Testis (tissue), 3 donors: ENCODE results near the gene NEUROG1. TPM values are rescaled to one million over a fixed set of nuclear protein-coding genes. Genes with fewer than 3 reads are reported as not detected.

Experiments used
- DNase-seq: peaks from one replicate; pipeline ENCODE4 v3.0.0-alpha.2; 2019
- H3K27ac ChIP-seq, 2 donors: fragments of 200-600 bp; sonication (generic); one replicate each; pipeline ENCODE4 v1.5.1; 2019
- H3K27me3 ChIP-seq: fragments of 200-600 bp; sonication (generic); one replicate; pipeline ENCODE4 v1.5.1; 2019
- H3K36me3 ChIP-seq: fragments of 200-600 bp; sonication (generic); one replicate; pipeline ENCODE4 v1.5.1; 2017; ENCODE audit warnings: low read depth; ENCODE audit errors: missing control alignments
- H3K4me1 ChIP-seq: fragments of 200-600 bp; sonication (generic); one replicate; pipeline ENCODE4 v1.5.1; 2019
- H3K4me3 ChIP-seq, 2 donors: fragments of 200-600 bp; sonication (generic); one replicate each; pipeline ENCODE4 v1.5.1; 2017 to 2019
- H3K9me3 ChIP-seq: fragments of 200-600 bp; sonication (generic); one replicate; pipeline ENCODE4 v1.5.1; 2017
- CTCF ChIP-seq, 3 experiments: fragments of 450-650 bp in 2 of 3; fragments of 200-600 bp in 1 of 3; sonication (generic) in 1 of 3; IDR thresholded peaks; one replicate each; pipeline ENCODE4 v1.5.1; 2016 to 2019; ENCODE audit warnings: antibody characterized with exemption in 3 of 3, mild to moderate bottlenecking in 2 of 3, moderate library complexity in 1 of 3
- POLR2A ChIP-seq: fragments of 450-650 bp; IDR thresholded peaks from one replicate; pipeline ENCODE4 v1.6.1; 2017; ENCODE audit warnings: antibody characterized with exemption, mild to moderate bottlenecking, moderate library complexity
- WGBS, 2 donors: methylation state at CpG; one replicate each; pipeline ENCODE4 v1.1.5; 2018; 5-methylcytosine and 5-hydroxymethylcytosine counted together
- intact Hi-C: fragments of 100-400 bp; cut with DNase I; formaldehyde crosslinking; loops from one replicate; pipeline ENCODE4 v1.15.1; 2023; ENCODE audit warnings: low total_unique reads
- polyA plus RNA-seq: library from polyadenylated mRNA; stranded (reverse); fragments of 350-450 nt; fragmentation: Illumina TruSeq; extraction: RNeasy Lipid Tissue Mini Kit (QIAGEN cat#74804); gene quantifications from one replicate; pipeline ENCODE4 v1.2.3, GENCODE V29; 2014; ENCODE audit warnings: low read depth, low replicate concordance; ENCODE audit not compliant: insufficient read depth
- total RNA-seq, 2 donors: library from RNA; depleted of rRNA; stranded (reverse); fragments of >200 nt; gene quantifications; one replicate each; pipeline ENCODE4 v1.2.3, GENCODE V29; 2016

Gene NEUROG1
- total and polyA plus RNA-seq, 3 donors from 2014 or later = not detected

GRCh38 chr5:135551593-135552447, 16.1 kb upstream of the NEUROG1 start:
- intact Hi-C loops = loop anchor here (5.0 kb wide), 1 partner anchor 85 kb away; no protein-coding TSS in a partner anchor
- WGBS, 2 donors = 41 to 45% methylated on average over 15 of the region's 15 CpGs
- DNase-seq = peak; percentile 88
- no peaks in the 10 kb centered on the region for H3K36me3 ChIP-seq
- H3K9me3 ChIP-seq = no peaks in the 10 kb centered on the region
- no peaks in the 10 kb centered on the region for H3K4me1 ChIP-seq
- H3K27ac ChIP-seq = no peak overlapping the region
- peak; percentile 79 to 87 (median 80) for TF ChIP-seq CTCF (IDR thresholded peaks at IDR 0.05)
- no peak for TF ChIP-seq POLR2A
- no peaks in the 10 kb centered on the region for H3K27me3 ChIP-seq
- no peak overlapping the region for H3K4me3 ChIP-seq

GRCh38 chr5:135549413-135549812, 13.6 kb upstream of the NEUROG1 start:
- H3K36me3 ChIP-seq = no peaks in the 10 kb centered on the region
- WGBS, 2 donors = 41 to 48% methylated on average over 4 of the region's 4 CpGs
- H3K9me3 ChIP-seq = no peaks in the 10 kb centered on the region
- no peak for TF ChIP-seq CTCF (IDR thresholded peaks at IDR 0.05)
- TF ChIP-seq POLR2A = no peak
- H3K4me3 ChIP-seq = no peak overlapping the region
- no peak overlapping the region for H3K27ac ChIP-seq
- peaks cover under 1% of the 10 kb centered on the region for H3K4me1 ChIP-seq
- intact Hi-C loops = no loop called here
- H3K27me3 ChIP-seq = no peaks in the 10 kb centered on the region
- DNase-seq = no peak

GRCh38 chr5:135547590-135548254, 12.0 kb upstream of the NEUROG1 start:
- Histone ChIP-seq H3K4me1 (peaks cover 3% of the 10 kb centered on the region), H3K9me3 (no peaks in the 10 kb centered on the region), H3K27ac (no peak overlapping the region), H3K36me3 (no peaks in the 10 kb centered on the region), H3K4me3 (no peak overlapping the region), H3K27me3 (no peaks in the 10 kb centered on the region)
- WGBS, 2 donors = 68 to 75% methylated on average over 8 of the region's 8 CpGs
- DNase-seq = no peak
- TF ChIP-seq POLR2A (no peak), CTCF (IDR thresholded peaks at IDR 0.05) (no peak)
- intact Hi-C loops = no loop called here

- Histone ChIP-seq H3K9me3 (no peaks in the 10 kb centered on the region), H3K4me3 (no peak overlapping the region), H3K27me3 (no peaks in the 10 kb centered on the region), H3K36me3 (no peaks in the 10 kb centered on the region), H3K4me1 (peaks cover 3% of the 10 kb centered on the region), H3K27ac (no peak overlapping the region)
- 70 to 76% methylated on average over 4 of the region's 4 CpGs for WGBS, 2 donors
- TF ChIP-seq CTCF (IDR thresholded peaks at IDR 0.05) (no peak), POLR2A (no peak)
- no peak for DNase-seq
- intact Hi-C loops = no loop called here
Measured at GRCh38 chr5:135546912-135547311, 11.1 kb upstream of the NEUROG1 start.
